ENCODE results near the gene THAP11.

GRCh38 chr16:67865318-67865717 lies 23.2 kb downstream of the THAP11 start:
- no peak for TF ChIP-seq EZH2phosphoT487 (IDR thresholded peaks at IDR 0.05; ENCODE audit: insufficient read depth, low read depth)
- no peak for TF ChIP-seq EZH2 (IDR thresholded peaks at IDR 0.05; ENCODE audit: insufficient read depth, poor library complexity, severe bottlenecking)

All from GM23248 (cell line).